GM06990 (cell line): Measurements from ENCODE around the gene CKAP4.

Experiments
- DNase-seq: peaks from one replicate; pipeline ENCODE4 v3.0.0-alpha.2; 2011; ENCODE audit not compliant: insufficient read length; ENCODE audit errors: extremely low read depth
- H3K27me3 ChIP-seq: replicated peaks from 2 replicates; pipeline ENCODE4 v1.6.0; 2011; ENCODE audit warnings: low read length; ENCODE audit not compliant: control insufficient read depth, insufficient read depth
- H3K36me3 ChIP-seq: 2 replicates; pipeline ENCODE4 v1.5.1; 2011; ENCODE audit warnings: low read length; ENCODE audit not compliant: control insufficient read depth, insufficient read depth
- H3K4me3 ChIP-seq: replicated peaks from 2 replicates; pipeline ENCODE4 v1.5.1; 2011; ENCODE audit warnings: low read depth, mild to moderate bottlenecking, control low read depth, low read length
- TF ChIP-seq, protein P1 (sequence below): IDR thresholded peaks from 2 replicates; pipeline ENCODE4 v1.5.1; 2011; ENCODE audit warnings: low read length, control low read depth, mild to moderate bottlenecking, inconsistent platforms; ENCODE audit not compliant: insufficient read depth, poor library complexity, severe bottlenecking

The CKAP4 gene

GRCh38 chr12:106235770-106236169 is 12.1 kb downstream of the CKAP4 start:
- Histone ChIP-seq H3K36me3 (peaks cover 12% of the 10 kb centered on the region), H3K27me3 (no peaks in the 10 kb centered on the region), H3K4me3 (no peak overlapping the region)
- TF ChIP-seq, protein P1, sequence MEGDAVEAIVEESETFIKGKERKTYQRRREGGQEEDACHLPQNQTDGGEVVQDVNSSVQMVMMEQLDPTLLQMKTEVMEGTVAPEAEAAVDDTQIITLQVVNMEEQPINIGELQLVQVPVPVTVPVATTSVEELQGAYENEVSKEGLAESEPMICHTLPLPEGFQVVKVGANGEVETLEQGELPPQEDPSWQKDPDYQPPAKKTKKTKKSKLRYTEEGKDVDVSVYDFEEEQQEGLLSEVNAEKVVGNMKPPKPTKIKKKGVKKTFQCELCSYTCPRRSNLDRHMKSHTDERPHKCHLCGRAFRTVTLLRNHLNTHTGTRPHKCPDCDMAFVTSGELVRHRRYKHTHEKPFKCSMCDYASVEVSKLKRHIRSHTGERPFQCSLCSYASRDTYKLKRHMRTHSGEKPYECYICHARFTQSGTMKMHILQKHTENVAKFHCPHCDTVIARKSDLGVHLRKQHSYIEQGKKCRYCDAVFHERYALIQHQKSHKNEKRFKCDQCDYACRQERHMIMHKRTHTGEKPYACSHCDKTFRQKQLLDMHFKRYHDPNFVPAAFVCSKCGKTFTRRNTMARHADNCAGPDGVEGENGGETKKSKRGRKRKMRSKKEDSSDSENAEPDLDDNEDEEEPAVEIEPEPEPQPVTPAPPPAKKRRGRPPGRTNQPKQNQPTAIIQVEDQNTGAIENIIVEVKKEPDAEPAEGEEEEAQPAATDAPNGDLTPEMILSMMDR = no peak
- no peak for DNase-seq

- H3K27me3 ChIP-seq = no peaks in the 10 kb centered on the region
- no peak overlapping the region for H3K4me3 ChIP-seq
- TF ChIP-seq, protein P1 = no peak
- peaks cover 8% of the 10 kb centered on the region for H3K36me3 ChIP-seq
- DNase-seq = no peak
Observed at GRCh38 chr12:106234449-106234848, 13.4 kb downstream of the CKAP4 start.

DNA sequence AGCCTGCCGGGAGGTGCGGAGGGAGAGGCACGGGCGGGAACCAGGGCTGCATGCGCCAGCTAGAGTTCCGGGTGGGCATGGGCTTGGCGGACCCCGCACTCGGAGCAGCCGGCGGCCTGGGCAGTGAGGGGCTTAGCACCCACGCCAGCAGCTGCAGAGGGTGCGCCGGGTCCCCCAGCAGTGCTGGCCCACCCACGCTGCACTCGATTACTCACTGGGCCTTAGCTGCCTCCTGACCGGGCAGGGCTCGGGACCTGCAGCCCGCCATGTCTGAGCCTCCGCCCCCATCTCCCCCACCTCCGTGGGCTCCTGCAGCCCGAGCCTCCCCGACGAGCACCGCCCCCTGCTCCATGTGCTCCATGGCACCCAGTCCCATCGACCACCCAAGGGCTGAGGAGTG is 14.8 kb downstream of the CKAP4 start:
- Histone ChIP-seq H3K4me3 (no peak overlapping the region), H3K36me3 (no peaks in the 10 kb centered on the region; the same call in 1 of the 2 replicates), H3K27me3 (no peaks in the 10 kb centered on the region)
- TF ChIP-seq, protein P1 = no peak
- no peak for DNase-seq

GRCh38 chr12:106229036-106229591 is 18.7 kb downstream of the CKAP4 start:
- Histone ChIP-seq H3K36me3 (no peaks in the 10 kb centered on the region; the same call in 1 of the 2 replicates), H3K27me3 (no peaks in the 10 kb centered on the region), H3K4me3 (no peak overlapping the region)
- DNase-seq = no peak
- TF ChIP-seq, protein P1 = no peak

DNA sequence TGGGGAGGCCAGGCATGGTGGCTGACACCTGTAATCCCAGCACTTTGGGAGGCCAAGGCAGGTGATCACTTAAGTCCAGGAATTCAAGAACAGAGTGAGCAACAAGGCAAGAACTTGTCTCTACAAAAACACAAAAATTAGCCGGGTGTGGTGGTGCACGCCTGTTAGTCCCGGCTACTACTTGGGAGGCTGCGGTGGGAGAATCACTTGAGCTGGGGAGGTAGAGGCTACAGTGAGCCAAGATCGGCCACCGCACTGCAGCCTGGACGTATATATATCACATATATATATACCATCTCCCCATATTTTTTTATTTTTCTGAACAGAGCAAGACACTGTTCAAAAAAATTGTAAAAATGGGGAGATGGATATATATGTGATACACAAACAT is 19.5 kb downstream of the CKAP4 start:
- Histone ChIP-seq H3K27me3 (no peaks in the 10 kb centered on the region), H3K36me3 (no peaks in the 10 kb centered on the region), H3K4me3 (no peak overlapping the region)
- TF ChIP-seq, protein P1 = no peak
- DNase-seq = no peak
